HepG2 (cell line): ENCODE data around the gene DDAH1.

Experiments
- CAMTA2 ChIP-seq: sonication (generic); formaldehyde crosslinking; IDR thresholded peaks from 2 replicates; pipeline ENCODE4 v1.4.0; 2020; ENCODE audit warnings: mild to moderate bottlenecking, missing genetic modification reagents, borderline replicate concordance
- NFIC ChIP-seq: IDR thresholded peaks from 2 replicates; pipeline ENCODE4 v1.6.1; 2012; ENCODE audit warnings: mild to moderate bottlenecking, low read length, inconsistent platforms

- TF ChIP-seq CAMTA2 (CRISPR knock-in tag) (no peak), NFIC (no peak)
These were observed 19.8 kb upstream of the DDAH1 start for GRCh38 chr1:85484716-85485115.
